HEK293 (cell line): ENCODE data around the gene HSD17B14.
A peak's percentile ranks its signal among the peaks of the same experiment; 100 is the strongest.

Experiments
- CTCF ChIA-PET: fragments of 350-600 bp; formaldehyde crosslinking; extraction: SDS; loops from one replicate; lab custom pipeline; 2021; ENCODE audit warnings: antibody characterized with exemption; lab: Yijun Ruan, JAX
- POLR2A ChIA-PET: fragments of 300-600 bp; formaldehyde crosslinking; extraction: SDS; loops from one replicate; lab custom pipeline; 2020; ENCODE audit warnings: antibody characterized with exemption, inconsistent platforms; lab: Yijun Ruan, JAX
- H3K27ac ChIP-seq: fragments of 200-500 bp; sonication (Bioruptor generic); 2 replicates; pipeline ENCODE4 v1.5.1; 2014; ENCODE audit warnings: low read depth, low read length, control low read depth, inconsistent platforms; ENCODE audit errors: extremely low read depth
- H3K36me3 ChIP-seq, 2 experiments: fragments of 200-500 bp in 1 of 2; sonication (Bioruptor generic) in 1 of 2; 1 replicate in 1 of 2; 2 replicates in 1 of 2; pipeline ENCODE4 v1.5.1; 2014 to 2017; ENCODE audit warnings: inconsistent platforms in 2 of 2, low read length in 2 of 2; ENCODE audit not compliant: control insufficient read depth in 2 of 2, insufficient read depth in 1 of 2
- H3K4me1 ChIP-seq: fragments of 200-500 bp; sonication (Bioruptor generic); 2 replicates; pipeline ENCODE4 v1.5.1; 2014; ENCODE audit warnings: mild to moderate bottlenecking, low read length, inconsistent platforms; ENCODE audit not compliant: control insufficient read depth, insufficient read depth
- H3K4me3 ChIP-seq: 2 replicates; pipeline ENCODE4 v1.5.1; 2011; ENCODE audit warnings: low read depth, mild to moderate bottlenecking, control low read depth, low read length, moderate library complexity
- H3K9me3 ChIP-seq: fragments of 200-500 bp; sonication (Bioruptor generic); 2 replicates; pipeline ENCODE4 v1.5.1; 2014; ENCODE audit warnings: low read depth, low read length, inconsistent platforms; ENCODE audit not compliant: control insufficient read depth, insufficient read depth
- GFI1B ChIP-seq: fragments of 450-650 bp; formaldehyde crosslinking; IDR thresholded peaks from 2 replicates; pipeline ENCODE4 v1.5.1; 2016; ENCODE audit warnings: missing biosample characterization, missing genetic modification characterization
- PATZ1 ChIP-seq: fragments of 450-650 bp; formaldehyde crosslinking; IDR thresholded peaks from 2 replicates; pipeline ENCODE4 v1.5.1; 2016; ENCODE audit warnings: missing biosample characterization, missing genetic modification characterization
- RBAK ChIP-seq: fragments of 450-650 bp; formaldehyde crosslinking; IDR thresholded peaks from 2 replicates; pipeline ENCODE4 v1.5.1; 2016; ENCODE audit warnings: missing biosample characterization, missing genetic modification characterization
- TCF7L2 ChIP-seq: IDR thresholded peaks from 2 replicates; pipeline ENCODE4 v1.6.1; 2011; ENCODE audit warnings: low read depth, mild to moderate bottlenecking, inconsistent platforms, low read length, moderate library complexity, borderline replicate concordance
- WT1 ChIP-seq: fragments of 450-650 bp; formaldehyde crosslinking; IDR thresholded peaks from 2 replicates; pipeline ENCODE4 v1.5.1; 2016; ENCODE audit warnings: missing biosample characterization, missing genetic modification characterization
- YY1 ChIP-seq: fragments of 450-650 bp; formaldehyde crosslinking; IDR thresholded peaks from 2 replicates; pipeline ENCODE4 v1.5.1; 2018; ENCODE audit warnings: missing biosample characterization, missing genetic modification characterization
- ZEB2 ChIP-seq: fragments of 450-650 bp; formaldehyde crosslinking; IDR thresholded peaks from 2 replicates; pipeline ENCODE4 v1.5.1; 2016; ENCODE audit warnings: missing biosample characterization, missing genetic modification characterization
- ZNF138 ChIP-seq: fragments of 450-650 bp; formaldehyde crosslinking; IDR thresholded peaks from 2 replicates; pipeline ENCODE4 v1.5.1; 2016; ENCODE audit warnings: missing biosample characterization, missing genetic modification characterization, borderline replicate concordance
- ZNF146 ChIP-seq: fragments of 450-650 bp; formaldehyde crosslinking; IDR thresholded peaks from 2 replicates; pipeline ENCODE4 v1.5.1; 2016; ENCODE audit warnings: missing biosample characterization, missing genetic modification characterization
- ZNF169 ChIP-seq: fragments of 450-650 bp; formaldehyde crosslinking; IDR thresholded peaks from 2 replicates; pipeline ENCODE4 v1.5.1; 2016; ENCODE audit warnings: missing biosample characterization, missing genetic modification characterization
- ZNF221 ChIP-seq: fragments of 450-650 bp; formaldehyde crosslinking; IDR thresholded peaks from 2 replicates; pipeline ENCODE4 v1.5.1; 2017; ENCODE audit warnings: missing biosample characterization, missing genetic modification characterization, borderline replicate concordance
- ZNF239 ChIP-seq: fragments of 450-650 bp; formaldehyde crosslinking; IDR thresholded peaks from 2 replicates; pipeline ENCODE4 v1.5.1; 2016; ENCODE audit warnings: missing biosample characterization, missing genetic modification characterization
- ZNF366 ChIP-seq: fragments of 450-650 bp; formaldehyde crosslinking; conservative IDR thresholded peaks from 2 replicates; pipeline ENCODE4 v1.5.1; 2016; ENCODE audit warnings: missing biosample characterization, missing genetic modification characterization
- ZNF558 ChIP-seq: fragments of 450-650 bp; formaldehyde crosslinking; IDR thresholded peaks from 2 replicates; pipeline ENCODE4 v1.5.1; 2016; ENCODE audit warnings: missing biosample characterization, missing genetic modification characterization
- ZNF585B ChIP-seq: fragments of 450-650 bp; formaldehyde crosslinking; IDR thresholded peaks from 2 replicates; pipeline ENCODE4 v1.5.1; 2016; ENCODE audit warnings: missing biosample characterization, missing genetic modification characterization
- ZNF621 ChIP-seq: fragments of 450-650 bp; formaldehyde crosslinking; IDR thresholded peaks from 2 replicates; pipeline ENCODE4 v1.5.1; 2017; ENCODE audit warnings: missing biosample characterization, missing genetic modification characterization
- ZNF76 ChIP-seq: fragments of 450-650 bp; formaldehyde crosslinking; IDR thresholded peaks from 2 replicates; pipeline ENCODE4; 2016; ENCODE audit warnings: low read depth, missing biosample characterization, missing genetic modification characterization, borderline replicate concordance
- ZNF768 ChIP-seq: fragments of 450-650 bp; formaldehyde crosslinking; IDR thresholded peaks from 2 replicates; pipeline ENCODE4 v1.5.1; 2018; ENCODE audit warnings: missing biosample characterization, mild to moderate bottlenecking, missing genetic modification characterization
- ZNF776 ChIP-seq: fragments of 450-650 bp; formaldehyde crosslinking; IDR thresholded peaks from 2 replicates; pipeline ENCODE4 v1.5.0; 2017; ENCODE audit warnings: missing biosample characterization, missing genetic modification characterization, borderline replicate concordance
- ZNF785 ChIP-seq: fragments of 450-650 bp; formaldehyde crosslinking; IDR thresholded peaks from 2 replicates; pipeline ENCODE4 v1.5.1; 2016; ENCODE audit warnings: missing biosample characterization, missing genetic modification characterization
- TF ChIP-seq, protein P1 (sequence below): fragments of 450-650 bp; formaldehyde crosslinking; IDR thresholded peaks from 2 replicates; pipeline ENCODE4 v1.5.1; 2016; ENCODE audit warnings: missing biosample characterization, missing genetic modification characterization
- TF ChIP-seq, protein P2 (sequence below): fragments of 450-650 bp; formaldehyde crosslinking; conservative IDR thresholded peaks from 2 replicates; pipeline ENCODE4 v1.5.1; 2016; ENCODE audit warnings: low read depth, missing biosample characterization, missing genetic modification characterization

HSD17B14 gene

GRCh38 chr19:48856921-48857320 lies 20.6 kb upstream of the HSD17B14 start:
- Histone ChIP-seq H3K9me3 (no peaks in the 10 kb centered on the region), H3K36me3 (no peaks in the 10 kb centered on the region), H3K4me1 (no peaks in the 10 kb centered on the region; the same call in 1 of the 2 replicates), H3K4me3 (no peak overlapping the region), H3K27ac (0 out of 2 replicates have a peak overlapping the region, but pooled peaks have one; percentile 11)
- CTCF ChIA-PET, result interaction anchor here (2.3 kb wide), 1 partner anchor 14 kb away, joined by 14 read pairs; no protein-coding TSS in a partner anchor
- 0 out of 2 replicates have a peak, but pooled peaks have one; percentile 22 for TF ChIP-seq ZNF366 (tag by site-specific recombination)
- TF ChIP-seq ZNF558, result no peak
- POLR2A ChIA-PET, result interaction anchor here (0.6 to 1.2 kb wide), 2 partner anchors 10 to 50 kb away, joined by 3 read pairs; no protein-coding TSS in a partner anchor

DNA sequence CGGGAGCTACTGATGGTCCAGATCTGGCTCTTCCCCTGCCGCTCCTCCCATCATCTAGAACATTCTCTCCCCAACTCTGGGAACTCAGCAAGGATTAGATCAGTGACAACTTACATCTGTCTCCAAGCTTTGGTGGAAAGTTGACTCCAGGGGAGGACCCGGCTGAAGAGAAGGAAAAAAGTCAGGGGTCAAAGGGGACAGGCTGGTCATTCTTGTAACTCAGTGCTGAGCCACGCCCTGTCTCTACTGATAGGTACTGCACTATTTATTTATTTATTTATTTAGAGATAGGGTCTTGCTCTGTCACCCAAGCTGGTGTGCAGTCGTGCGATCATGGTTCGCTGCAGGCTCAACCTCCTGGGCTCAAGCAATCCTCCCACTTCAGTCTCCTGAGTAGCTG lies 17.8 kb upstream of the HSD17B14 start:
- Histone ChIP-seq H3K9me3 (no peaks in the 10 kb centered on the region), H3K4me3 (no peak overlapping the region), H3K27ac (no peak overlapping the region), H3K36me3 (no peaks in the 10 kb centered on the region), H3K4me1 (no peaks in the 10 kb centered on the region; the same call in 1 of the 2 replicates)
- POLR2A ChIA-PET, result no interaction called here
- TF ChIP-seq ZNF169 (tag by site-specific recombination) (no peak), ZNF768 (no peak), ZNF239 (tag by site-specific recombination) (no peak), RBAK (tag by site-specific recombination) (no peak), ZNF76 (tag by site-specific recombination) (no peak), PATZ1 (no peak), ZNF138 (tag by site-specific recombination) (no peak), ZNF785 (tag by site-specific recombination) (no peak), ZNF621 (tag by site-specific recombination) (no peak)
- TF ChIP-seq, protein P1, sequence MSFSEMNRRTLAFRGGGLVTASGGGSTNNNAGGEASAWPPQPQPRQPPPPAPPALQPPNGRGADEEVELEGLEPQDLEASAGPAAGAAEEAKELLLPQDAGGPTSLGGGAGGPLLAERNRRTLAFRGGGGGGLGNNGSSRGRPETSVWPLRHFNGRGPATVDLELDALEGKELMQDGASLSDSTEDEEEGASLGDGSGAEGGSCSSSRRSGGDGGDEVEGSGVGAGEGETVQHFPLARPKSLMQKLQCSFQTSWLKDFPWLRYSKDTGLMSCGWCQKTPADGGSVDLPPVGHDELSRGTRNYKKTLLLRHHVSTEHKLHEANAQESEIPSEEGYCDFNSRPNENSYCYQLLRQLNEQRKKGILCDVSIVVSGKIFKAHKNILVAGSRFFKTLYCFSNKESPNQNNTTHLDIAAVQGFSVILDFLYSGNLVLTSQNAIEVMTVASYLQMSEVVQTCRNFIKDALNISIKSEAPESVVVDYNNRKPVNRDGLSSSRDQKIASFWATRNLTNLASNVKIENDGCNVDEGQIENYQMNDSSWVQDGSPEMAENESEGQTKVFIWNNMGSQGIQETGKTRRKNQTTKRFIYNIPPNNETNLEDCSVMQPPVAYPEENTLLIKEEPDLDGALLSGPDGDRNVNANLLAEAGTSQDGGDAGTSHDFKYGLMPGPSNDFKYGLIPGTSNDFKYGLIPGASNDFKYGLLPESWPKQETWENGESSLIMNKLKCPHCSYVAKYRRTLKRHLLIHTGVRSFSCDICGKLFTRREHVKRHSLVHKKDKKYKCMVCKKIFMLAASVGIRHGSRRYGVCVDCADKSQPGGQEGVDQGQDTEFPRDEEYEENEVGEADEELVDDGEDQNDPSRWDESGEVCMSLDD (tag by site-specific recombination), result no peak
- TF ChIP-seq, protein P2, sequence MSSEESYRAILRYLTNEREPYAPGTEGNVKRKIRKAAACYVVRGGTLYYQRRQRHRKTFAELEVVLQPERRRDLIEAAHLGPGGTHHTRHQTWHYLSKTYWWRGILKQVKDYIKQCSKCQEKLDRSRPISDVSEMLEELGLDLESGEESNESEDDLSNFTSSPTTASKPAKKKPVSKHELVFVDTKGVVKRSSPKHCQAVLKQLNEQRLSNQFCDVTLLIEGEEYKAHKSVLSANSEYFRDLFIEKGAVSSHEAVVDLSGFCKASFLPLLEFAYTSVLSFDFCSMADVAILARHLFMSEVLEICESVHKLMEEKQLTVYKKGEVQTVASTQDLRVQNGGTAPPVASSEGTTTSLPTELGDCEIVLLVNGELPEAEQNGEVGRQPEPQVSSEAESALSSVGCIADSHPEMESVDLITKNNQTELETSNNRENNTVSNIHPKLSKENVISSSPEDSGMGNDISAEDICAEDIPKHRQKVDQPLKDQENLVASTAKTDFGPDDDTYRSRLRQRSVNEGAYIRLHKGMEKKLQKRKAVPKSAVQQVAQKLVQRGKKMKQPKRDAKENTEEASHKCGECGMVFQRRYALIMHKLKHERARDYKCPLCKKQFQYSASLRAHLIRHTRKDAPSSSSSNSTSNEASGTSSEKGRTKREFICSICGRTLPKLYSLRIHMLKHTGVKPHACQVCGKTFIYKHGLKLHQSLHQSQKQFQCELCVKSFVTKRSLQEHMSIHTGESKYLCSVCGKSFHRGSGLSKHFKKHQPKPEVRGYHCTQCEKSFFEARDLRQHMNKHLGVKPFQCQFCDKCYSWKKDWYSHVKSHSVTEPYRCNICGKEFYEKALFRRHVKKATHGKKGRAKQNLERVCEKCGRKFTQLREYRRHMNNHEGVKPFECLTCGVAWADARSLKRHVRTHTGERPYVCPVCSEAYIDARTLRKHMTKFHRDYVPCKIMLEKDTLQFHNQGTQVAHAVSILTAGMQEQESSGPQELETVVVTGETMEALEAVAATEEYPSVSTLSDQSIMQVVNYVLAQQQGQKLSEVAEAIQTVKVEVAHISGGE (tag by site-specific recombination), result no peak
- CTCF ChIA-PET, result interaction anchor here (0.5 to 4.3 kb wide), 5 partner anchors 9 to 59 kb away, joined by 3 to 37 read pairs (median 3); no protein-coding TSS in a partner anchor

DNA sequence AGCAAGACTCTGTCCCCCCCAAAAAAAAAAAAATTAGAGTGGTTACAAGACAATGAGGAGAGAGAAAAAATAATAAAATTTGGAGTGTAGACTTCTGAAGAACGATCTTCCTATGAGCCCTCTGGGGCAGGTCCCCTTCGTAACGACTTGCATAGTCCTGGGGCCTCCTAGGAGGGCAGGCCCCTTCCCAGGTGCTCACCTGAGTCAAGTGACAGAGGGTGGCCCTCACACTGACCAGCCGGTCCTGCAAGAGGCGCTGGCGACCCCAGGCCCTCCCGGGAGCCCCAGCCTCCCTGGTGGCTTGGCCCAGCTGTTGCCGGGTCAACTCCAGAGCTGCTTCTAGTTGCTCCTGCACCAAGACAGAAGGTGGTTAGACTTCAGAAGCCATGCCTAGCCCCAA lies 17.2 kb upstream of the HSD17B14 start:
- Histone ChIP-seq H3K36me3 (no peaks in the 10 kb centered on the region), H3K4me3 (no peak overlapping the region), H3K27ac (no peak overlapping the region), H3K9me3 (no peaks in the 10 kb centered on the region), H3K4me1 (no peaks in the 10 kb centered on the region; the same call in 1 of the 2 replicates)
- POLR2A ChIA-PET, result interaction anchor here (2.5 kb wide), 1 partner anchor 19 kb away, joined by 13 read pairs; the partner anchor contains the start of gene PPP1R15A
- CTCF ChIA-PET, result interaction anchor here (0.6 to 4.3 kb wide), 4 partner anchors 9 to 63 kb away, joined by 3 to 37 read pairs (median 4); no protein-coding TSS in a partner anchor
- TF ChIP-seq TCF7L2 (no peak), ZNF221 (no peak), GFI1B (tag by site-specific recombination) (no peak), WT1 (tag by site-specific recombination) (no peak), ZNF146 (tag by site-specific recombination) (no peak), YY1 (tag by site-specific recombination) (no peak), ZEB2 (tag by site-specific recombination) (no peak), ZNF776 (tag by site-specific recombination) (no peak), ZNF585B (no peak)
